ENCODE results near the gene ANKFY1. TPM values are rescaled to one million over a fixed set of nuclear protein-coding genes. Genes with fewer than 3 reads are reported as not detected.

ANKFY1 gene
- polyA plus RNA-seq, 3 donors = 13.5 to 46.1 (median 21.7) TPM

DNA sequence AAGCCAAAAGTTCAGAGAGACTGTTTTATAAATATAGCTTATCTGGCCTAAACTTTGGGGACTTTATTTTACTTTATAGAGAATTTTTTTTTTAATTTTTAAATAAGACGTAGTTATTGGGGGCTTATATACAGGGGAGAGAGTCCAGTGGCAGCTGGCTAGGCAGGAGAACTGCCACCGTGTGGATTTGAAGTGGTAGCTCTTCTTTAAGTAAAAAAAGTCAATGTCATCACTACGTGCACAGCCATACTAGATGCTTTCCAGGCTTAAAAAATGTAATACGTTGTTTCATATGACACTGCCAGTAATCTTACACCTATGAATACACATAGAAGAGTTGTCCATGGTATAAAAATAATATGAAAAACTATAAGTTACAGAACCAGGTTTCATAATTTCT lies 31.9 kb upstream of the ANKFY1 start:
- H3K27ac Mint-ChIP-seq = no peak overlapping the region
- Histone ChIP-seq H3K4me2 (replicated peaks; ENCODE audit: extremely low read depth, low read length, poor library complexity, severe bottlenecking) (no peak overlapping the region), H4K20me1 (ENCODE audit: insufficient read depth, low read length) (peaks cover 47% of the 10 kb centered on the region), H3K9ac (ENCODE audit: insufficient read depth, low read length, poor library complexity, severe bottlenecking) (no peak overlapping the region), H3K36me3 (replicated peaks in 1 of 2; ENCODE audit: control insufficient read depth in 1 of 2, insufficient read depth in 2 of 2, low read length in 2 of 2) (peaks cover 12 to 52% of the 10 kb centered on the region in 2 donors), H3K27ac (ENCODE audit: low read depth in 1 of 2, low read length in 2 of 2) (no peak overlapping the region), H3K4me3 (replicated peaks in 1 of 3; ENCODE audit: low read depth in 2 of 3, low read length in 3 of 3) (no peak overlapping the region), H3K9me3 (replicated peaks in 1 of 2; ENCODE audit: control insufficient read depth in 1 of 2, insufficient read depth in 1 of 2, low read length in 2 of 2) (no peaks in the 10 kb centered on the region), H3K79me2 (ENCODE audit: insufficient read depth, low read length) (no peaks in the 10 kb centered on the region), H3K4me1 (ENCODE audit: control insufficient read depth in 1 of 2, insufficient read depth in 2 of 2, low read length in 2 of 2) (no peaks in the 10 kb centered on the region), H2AFZ (ENCODE audit: insufficient read depth, low read depth, low read length, poor library complexity, severe bottlenecking) (no peak overlapping the region), H3K27me3 (ENCODE audit: control insufficient read depth in 2 of 2, insufficient read depth in 2 of 2, low read length in 2 of 2) (no peaks in the 10 kb centered on the region)
- H3K27me3 Mint-ChIP-seq (ENCODE audit: low read depth in 3 of 3) = no peaks in the 10 kb centered on the region
- H3K4me3 Mint-ChIP-seq = no peak overlapping the region
- intact Hi-C loops (cut with micrococcal nuclease) = loop anchor here in 1 of 2 donors (10.0 kb wide), 1 partner anchor 71 kb away; no protein-coding TSS in a partner anchor
- H3K4me1 Mint-ChIP-seq = peaks cover 2% of the 10 kb centered on the region
- no peaks in the 10 kb centered on the region for H3K9me3 Mint-ChIP-seq
- no CpG with 5 or more reads among the region's 4 CpGs for WGBS (ENCODE audit: insufficient coverage)
- TF ChIP-seq, protein P1, sequence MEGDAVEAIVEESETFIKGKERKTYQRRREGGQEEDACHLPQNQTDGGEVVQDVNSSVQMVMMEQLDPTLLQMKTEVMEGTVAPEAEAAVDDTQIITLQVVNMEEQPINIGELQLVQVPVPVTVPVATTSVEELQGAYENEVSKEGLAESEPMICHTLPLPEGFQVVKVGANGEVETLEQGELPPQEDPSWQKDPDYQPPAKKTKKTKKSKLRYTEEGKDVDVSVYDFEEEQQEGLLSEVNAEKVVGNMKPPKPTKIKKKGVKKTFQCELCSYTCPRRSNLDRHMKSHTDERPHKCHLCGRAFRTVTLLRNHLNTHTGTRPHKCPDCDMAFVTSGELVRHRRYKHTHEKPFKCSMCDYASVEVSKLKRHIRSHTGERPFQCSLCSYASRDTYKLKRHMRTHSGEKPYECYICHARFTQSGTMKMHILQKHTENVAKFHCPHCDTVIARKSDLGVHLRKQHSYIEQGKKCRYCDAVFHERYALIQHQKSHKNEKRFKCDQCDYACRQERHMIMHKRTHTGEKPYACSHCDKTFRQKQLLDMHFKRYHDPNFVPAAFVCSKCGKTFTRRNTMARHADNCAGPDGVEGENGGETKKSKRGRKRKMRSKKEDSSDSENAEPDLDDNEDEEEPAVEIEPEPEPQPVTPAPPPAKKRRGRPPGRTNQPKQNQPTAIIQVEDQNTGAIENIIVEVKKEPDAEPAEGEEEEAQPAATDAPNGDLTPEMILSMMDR (IDR thresholded peaks at IDR 0.05) = no peak
- peaks cover 41 to 56% of the 10 kb centered on the region in 2 donors for H3K36me3 Mint-ChIP-seq
- no peak for DNase-seq

DNA sequence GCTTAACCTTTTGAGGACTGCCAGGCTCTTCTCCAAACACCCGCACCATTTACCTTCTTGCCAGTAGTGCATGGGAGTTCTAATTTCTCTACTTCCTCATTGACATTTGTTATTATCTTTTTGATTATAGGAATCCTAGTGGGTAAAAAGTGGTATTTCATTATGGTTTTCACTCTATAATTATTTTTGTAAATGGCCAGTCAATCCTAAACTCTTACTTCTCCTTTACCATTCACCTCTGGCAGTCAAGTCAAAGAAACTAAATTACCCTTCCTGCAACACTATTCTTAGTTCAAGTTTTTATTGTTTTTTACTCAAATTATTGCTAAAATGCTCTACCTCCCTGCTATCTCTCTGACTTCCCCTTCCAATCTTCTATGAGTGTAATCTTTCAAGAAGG lies 29.8 kb upstream of the ANKFY1 start:
- H3K36me3 Mint-ChIP-seq = peaks cover 50 to 61% of the 10 kb centered on the region in 2 donors
- H3K4me3 Mint-ChIP-seq = no peak overlapping the region
- no peak overlapping the region for H3K4me3 ChIP-seq (replicated peaks in 1 of 3; ENCODE audit: low read depth in 2 of 3, low read length in 3 of 3)
- H3K27me3 ChIP-seq (ENCODE audit: control insufficient read depth in 2 of 2, insufficient read depth in 2 of 2, low read length in 2 of 2) = no peaks in the 10 kb centered on the region
- H3K4me1 ChIP-seq (ENCODE audit: control insufficient read depth in 1 of 2, insufficient read depth in 2 of 2, low read length in 2 of 2) = no peaks in the 10 kb centered on the region
- no peaks in the 10 kb centered on the region for H3K9me3 Mint-ChIP-seq
- no peaks in the 10 kb centered on the region for H3K9me3 ChIP-seq (replicated peaks in 1 of 2; ENCODE audit: control insufficient read depth in 1 of 2, insufficient read depth in 1 of 2, low read length in 2 of 2)
- H3K4me1 Mint-ChIP-seq = peaks cover 2% of the 10 kb centered on the region
- peaks cover 32% of the 10 kb centered on the region for H4K20me1 ChIP-seq (ENCODE audit: insufficient read depth, low read length)
- H3K27me3 Mint-ChIP-seq (ENCODE audit: low read depth in 3 of 3) = no peaks in the 10 kb centered on the region
- H2AFZ ChIP-seq (ENCODE audit: insufficient read depth, low read depth, low read length, poor library complexity, severe bottlenecking) = no peak overlapping the region
- TF ChIP-seq, protein P1 (IDR thresholded peaks at IDR 0.05) = no peak
- intact Hi-C loops (cut with micrococcal nuclease) = loop anchor here in 1 of 2 donors (10.0 kb wide), 1 partner anchor 69 kb away; no protein-coding TSS in a partner anchor
- H3K27ac ChIP-seq (ENCODE audit: low read depth in 1 of 2, low read length in 2 of 2) = no peak overlapping the region
- H3K27ac Mint-ChIP-seq = peak overlapping the region in 3 of 7 donors; percentile 11 to 75 (median 19)
- no CpG with 5 or more reads among the region's 1 CpG for WGBS (ENCODE audit: insufficient coverage)
- no peaks in the 10 kb centered on the region for H3K79me2 ChIP-seq (ENCODE audit: insufficient read depth, low read length)
- no peak overlapping the region for H3K9ac ChIP-seq (ENCODE audit: insufficient read depth, low read length, poor library complexity, severe bottlenecking)
- no peak for DNase-seq
- peaks cover 24 to 69% of the 10 kb centered on the region in 2 donors for H3K36me3 ChIP-seq (replicated peaks in 1 of 2; ENCODE audit: control insufficient read depth in 1 of 2, insufficient read depth in 2 of 2, low read length in 2 of 2)
- H3K4me2 ChIP-seq (replicated peaks; ENCODE audit: extremely low read depth, low read length, poor library complexity, severe bottlenecking) = no peak overlapping the region
